GM06990 (cell line): ENCODE data around the gene ULBP1.
"Not testable (repeated sequence)": the region's sequence is repeated elsewhere in the genome, so short reads cannot be mapped to it uniquely, and the experiment has no call there.

Source experiments
- DNase-seq: peaks from one replicate; pipeline ENCODE4 v3.0.0-alpha.2; 2011; ENCODE audit not compliant: insufficient read length; ENCODE audit errors: extremely low read depth
- H3K27me3 ChIP-seq: replicated peaks from 2 replicates; pipeline ENCODE4 v1.6.0; 2011; ENCODE audit warnings: low read length; ENCODE audit not compliant: control insufficient read depth, insufficient read depth
- H3K36me3 ChIP-seq: 2 replicates; pipeline ENCODE4 v1.5.1; 2011; ENCODE audit warnings: low read length; ENCODE audit not compliant: control insufficient read depth, insufficient read depth
- H3K4me3 ChIP-seq: replicated peaks from 2 replicates; pipeline ENCODE4 v1.5.1; 2011; ENCODE audit warnings: low read depth, mild to moderate bottlenecking, control low read depth, low read length
- TF ChIP-seq, protein P1 (sequence below): IDR thresholded peaks from 2 replicates; pipeline ENCODE4 v1.5.1; 2011; ENCODE audit warnings: low read length, control low read depth, mild to moderate bottlenecking, inconsistent platforms; ENCODE audit not compliant: insufficient read depth, poor library complexity, severe bottlenecking

Gene ULBP1

GRCh38 chr6:150002710-150003109 is 39.0 kb downstream of the ULBP1 start:
- Histone ChIP-seq H3K27me3 (no peaks in the 10 kb centered on the region), H3K4me3 (no peak overlapping the region), H3K36me3 (no peaks in the 10 kb centered on the region)
- TF ChIP-seq, protein P1, sequence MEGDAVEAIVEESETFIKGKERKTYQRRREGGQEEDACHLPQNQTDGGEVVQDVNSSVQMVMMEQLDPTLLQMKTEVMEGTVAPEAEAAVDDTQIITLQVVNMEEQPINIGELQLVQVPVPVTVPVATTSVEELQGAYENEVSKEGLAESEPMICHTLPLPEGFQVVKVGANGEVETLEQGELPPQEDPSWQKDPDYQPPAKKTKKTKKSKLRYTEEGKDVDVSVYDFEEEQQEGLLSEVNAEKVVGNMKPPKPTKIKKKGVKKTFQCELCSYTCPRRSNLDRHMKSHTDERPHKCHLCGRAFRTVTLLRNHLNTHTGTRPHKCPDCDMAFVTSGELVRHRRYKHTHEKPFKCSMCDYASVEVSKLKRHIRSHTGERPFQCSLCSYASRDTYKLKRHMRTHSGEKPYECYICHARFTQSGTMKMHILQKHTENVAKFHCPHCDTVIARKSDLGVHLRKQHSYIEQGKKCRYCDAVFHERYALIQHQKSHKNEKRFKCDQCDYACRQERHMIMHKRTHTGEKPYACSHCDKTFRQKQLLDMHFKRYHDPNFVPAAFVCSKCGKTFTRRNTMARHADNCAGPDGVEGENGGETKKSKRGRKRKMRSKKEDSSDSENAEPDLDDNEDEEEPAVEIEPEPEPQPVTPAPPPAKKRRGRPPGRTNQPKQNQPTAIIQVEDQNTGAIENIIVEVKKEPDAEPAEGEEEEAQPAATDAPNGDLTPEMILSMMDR = no peak
- no peak for DNase-seq

- H3K4me3 ChIP-seq, H3K27me3 ChIP-seq, DNase-seq, H3K36me3 ChIP-seq: not testable (repeated sequence)
Observed at GRCh38 chr6:150003599-150003998, 39.9 kb downstream of the ULBP1 start.

DNA sequence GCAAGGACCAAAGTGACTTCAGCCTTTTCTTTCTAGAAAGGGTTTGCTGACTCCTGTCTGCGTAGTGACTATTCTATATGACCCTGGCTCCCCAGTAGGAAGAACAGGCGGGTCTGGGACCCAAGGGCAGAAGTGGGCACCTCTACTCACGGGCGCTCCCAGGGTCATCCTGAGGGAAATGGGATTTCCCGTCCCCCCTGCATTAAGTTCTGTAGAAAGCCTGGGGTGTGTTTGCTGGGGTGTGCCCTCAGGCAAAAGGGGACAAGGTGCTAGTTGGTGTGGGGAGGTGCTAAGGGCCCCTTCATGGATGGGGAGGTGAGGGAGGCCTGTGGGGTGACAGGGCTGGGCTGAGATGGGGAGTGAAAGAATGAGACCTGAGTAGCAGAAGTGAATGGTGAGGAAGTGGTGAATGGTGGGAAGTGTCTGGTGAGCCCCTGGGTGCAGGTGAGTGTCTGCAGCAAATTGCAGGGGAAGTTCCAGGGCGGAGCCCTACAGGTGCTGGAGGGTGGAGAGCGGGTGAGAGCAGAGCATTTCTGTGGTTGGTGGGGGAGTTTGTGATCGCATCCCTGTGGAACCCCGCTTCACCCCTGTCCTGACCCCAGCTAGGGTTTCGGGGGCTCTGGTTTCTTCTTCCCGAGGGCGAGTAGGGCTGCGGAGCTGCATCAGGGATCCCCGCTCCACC is 40.5 kb downstream of the ULBP1 start:
- DNase-seq = no peak
- H3K27me3 ChIP-seq = no peaks in the 10 kb centered on the region
- TF ChIP-seq, protein P1 = no peak
- H3K4me3 ChIP-seq = peak overlapping the region; percentile 67
- no peaks in the 10 kb centered on the region for H3K36me3 ChIP-seq

GRCh38 chr6:150004783-150005717 is 41.3 kb downstream of the ULBP1 start:
- peak overlapping the region; percentile 67 for H3K4me3 ChIP-seq
- H3K36me3 ChIP-seq = no peaks in the 10 kb centered on the region
- no peaks in the 10 kb centered on the region; the same call in 1 of the 2 replicates for H3K27me3 ChIP-seq
- DNase-seq = peak; percentile 94
- TF ChIP-seq, protein P1 = no peak

DNA sequence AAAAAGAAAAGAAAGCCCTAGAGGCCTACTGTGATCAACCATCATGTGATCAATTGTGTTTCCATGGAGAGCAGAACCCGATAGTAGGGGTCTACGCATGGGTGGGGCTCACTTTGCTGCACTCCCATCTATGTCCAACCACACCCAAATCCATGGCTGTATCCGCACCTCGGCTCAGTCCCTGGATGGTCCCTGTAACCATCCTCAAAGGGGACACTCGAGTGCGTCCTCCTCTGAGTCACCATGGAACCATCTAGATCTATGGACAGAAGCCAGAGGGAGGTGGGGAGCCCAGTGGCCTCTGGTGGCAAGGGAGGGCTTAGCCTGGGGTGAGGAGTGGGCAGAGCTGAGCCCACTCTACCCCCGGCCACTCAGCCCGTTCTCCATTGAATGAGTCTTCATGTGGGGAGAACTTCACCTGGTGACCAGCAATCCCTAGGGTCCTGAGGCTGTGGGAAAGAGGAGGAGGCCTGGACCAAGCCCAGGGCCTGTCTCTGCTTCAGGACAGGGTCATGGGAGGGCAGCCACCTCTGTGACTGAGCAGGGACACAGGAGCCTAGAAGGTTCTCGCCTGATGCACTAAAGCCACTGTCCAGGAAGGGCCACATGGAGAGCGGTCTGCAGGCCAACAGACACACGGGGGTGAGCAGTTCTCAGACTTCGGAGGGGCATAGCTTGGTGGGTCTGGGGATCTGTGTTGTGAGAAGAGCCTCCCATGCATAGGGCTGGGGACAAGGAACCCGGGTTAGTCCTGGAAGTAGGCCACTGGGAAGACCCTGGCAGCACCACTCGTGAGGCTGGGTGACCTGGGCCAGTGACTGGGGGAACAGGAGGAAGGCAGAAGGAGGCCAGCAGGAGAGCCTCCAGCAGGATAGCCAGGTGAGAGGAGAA is 42.3 kb downstream of the ULBP1 start:
- Histone ChIP-seq H3K27me3 (no peaks in the 10 kb centered on the region; the same call in 1 of the 2 replicates), H3K4me3 (peak overlapping the region; percentile 67; the same call in 1 of the 2 replicates)
- TF ChIP-seq, protein P1 = no peak

More for the DNA sequence above, 42.3 kb downstream of the ULBP1 start:
- no peak for DNase-seq
- no peaks in the 10 kb centered on the region for H3K36me3 ChIP-seq
